ENCODE results near the gene SSX2IP. TPM values are rescaled to one million over a fixed set of nuclear protein-coding genes. Genes with fewer than 3 reads are reported as not detected.
"Not testable (repeated sequence)": the region's sequence is repeated elsewhere in the genome, so short reads cannot be mapped to it uniquely, and the experiment has no call there.

SSX2IP gene
- total RNA-seq, 1 experiment from 2014 or later = 20.8 TPM

- ATAC-seq (peak; percentile 96), DNase-seq (ENCODE audit: low spot score) (peak; percentile 85)
- H3K27me3 Mint-ChIP-seq (ENCODE audit: low read depth) = no peaks in the 10 kb centered on the region
- TF ChIP-seq ZNF423 (CRISPR knock-in tag; IDR thresholded peaks at IDR 0.05) = peak; percentile 60; the same call in 1 of the 2 replicates
- peak; percentile 96 for TF ChIP-seq CTCF (IDR thresholded peaks at IDR 0.05)
- no peak for TF ChIP-seq EMX1 (CRISPR knock-in tag; IDR thresholded peaks at IDR 0.05)
- no peak overlapping the region for H3K4me3 Mint-ChIP-seq
- CTCF ChIA-PET = interaction anchor here (0.6 to 2.7 kb wide), 60 partner anchors 10 to 946 kb away, joined by 3 to 77 read pairs (median 4); partner anchors contain the start of genes BCL10, CTBS, GNG5 and LPAR3
- no peak overlapping the region for H3K27ac Mint-ChIP-seq
- POLR2A ChIA-PET = interaction anchor here (0.6 to 1.0 kb wide), 3 partner anchors 13 to 52 kb away, joined by 3 read pairs; partner anchors contain the start of gene SSX2IP
- H3K4me1 Mint-ChIP-seq = peaks cover 20% of the 10 kb centered on the region
- H3K9me3 Mint-ChIP-seq = no peaks in the 10 kb centered on the region
- H3K36me3 Mint-ChIP-seq = no peaks in the 10 kb centered on the region
Measured at GRCh38 chr1:84724128-84724860, 34.0 kb upstream of the SSX2IP start.

GRCh38 chr1:84722794-84723193, 32.5 kb upstream of the SSX2IP start:
- H3K27ac Mint-ChIP-seq = no peak overlapping the region
- no peak overlapping the region for H3K4me3 Mint-ChIP-seq
- H3K4me1 Mint-ChIP-seq = peaks cover 15% of the 10 kb centered on the region
- ATAC-seq (no peak), DNase-seq (ENCODE audit: low spot score) (no peak)
- ChIA-PET POLR2A (no interaction called here), CTCF (interaction anchor here (1.5 kb wide), 1 partner anchor 54 kb away, joined by 3 read pairs; no protein-coding TSS in a partner anchor)
- TF ChIP-seq TEAD1 (CRISPR knock-in tag; IDR thresholded peaks at IDR 0.05) (no peak), ATF2 (CRISPR knock-in tag; IDR thresholded peaks at IDR 0.05; ENCODE audit: borderline replicate concordance, low read depth) (no peak), MXD4 (CRISPR knock-in tag; IDR thresholded peaks at IDR 0.05; ENCODE audit: borderline replicate concordance) (no peak), SOX15 (CRISPR knock-in tag; IDR thresholded peaks at IDR 0.05) (no peak), AFF4 (CRISPR knock-in tag; IDR thresholded peaks at IDR 0.05; ENCODE audit: borderline replicate concordance) (no peak), ZNF512 (CRISPR knock-in tag; IDR thresholded peaks at IDR 0.05; ENCODE audit: borderline replicate concordance) (no peak), RELA (CRISPR knock-in tag; IDR thresholded peaks at IDR 0.05; ENCODE audit: borderline replicate concordance) (no peak), E2F5 (CRISPR knock-in tag; IDR thresholded peaks at IDR 0.05) (no peak), ZNF317 (CRISPR knock-in tag; IDR thresholded peaks at IDR 0.05; ENCODE audit: borderline replicate concordance, low read depth) (no peak), CBFB (CRISPR knock-in tag; IDR thresholded peaks at IDR 0.05; ENCODE audit: low read depth) (no peak), ZBTB21 (CRISPR knock-in tag; IDR thresholded peaks at IDR 0.05; ENCODE audit: borderline replicate concordance) (no peak), ZNF671 (CRISPR knock-in tag; IDR thresholded peaks at IDR 0.05) (no peak), ATF6 (CRISPR knock-in tag; IDR thresholded peaks at IDR 0.05) (no peak), E2F4 (CRISPR knock-in tag; IDR thresholded peaks at IDR 0.05; ENCODE audit: borderline replicate concordance, low read depth) (no peak), TP53 (CRISPR knock-in tag; IDR thresholded peaks at IDR 0.05) (no peak)
- no peaks in the 10 kb centered on the region for H3K36me3 Mint-ChIP-seq
- H3K27me3 Mint-ChIP-seq (ENCODE audit: low read depth) = no peaks in the 10 kb centered on the region
- no peaks in the 10 kb centered on the region for H3K9me3 Mint-ChIP-seq

- H3K9me3 Mint-ChIP-seq; H3K36me3 Mint-ChIP-seq; H3K27ac Mint-ChIP-seq; H3K4me3 Mint-ChIP-seq; DNase-seq (ENCODE audit: low spot score); H3K27me3 Mint-ChIP-seq (ENCODE audit: low read depth); POLR2A ChIA-PET; ATAC-seq: not testable (repeated sequence)
- peaks cover 15% of the 10 kb centered on the region for H3K4me1 Mint-ChIP-seq
- CTCF ChIA-PET = interaction anchor here (1.5 kb wide), 1 partner anchor 53 kb away, joined by 3 read pairs; no protein-coding TSS in a partner anchor
Measured at GRCh38 chr1:84721872-84722271, 31.6 kb upstream of the SSX2IP start.
